GM21423 (cell line): Measurements from ENCODE around the gene RBM20.

Experiments used
- ATAC-seq: cut with Tn5 transposase; IDR thresholded peaks from one replicate; pipeline ENCODE4 v1.9.1; 2021; ENCODE audit warnings: mild to moderate bottlenecking, moderate library complexity; ENCODE audit not compliant: unreplicated experiment

The RBM20 gene

GRCh38 chr10:110671788-110672579, 27.8 kb downstream of the RBM20 start:
- ATAC-seq: peak; percentile 99

- peak; percentile 13 for ATAC-seq
Observed at GRCh38 chr10:110672580-110672919, 28.4 kb downstream of the RBM20 start.

- ATAC-seq: no peak
Observed at GRCh38 chr10:110676016-110676415, 31.9 kb downstream of the RBM20 start.

- ATAC-seq: no peak
Observed at GRCh38 chr10:110679486-110680272, 35.5 kb downstream of the RBM20 start.

DNA sequence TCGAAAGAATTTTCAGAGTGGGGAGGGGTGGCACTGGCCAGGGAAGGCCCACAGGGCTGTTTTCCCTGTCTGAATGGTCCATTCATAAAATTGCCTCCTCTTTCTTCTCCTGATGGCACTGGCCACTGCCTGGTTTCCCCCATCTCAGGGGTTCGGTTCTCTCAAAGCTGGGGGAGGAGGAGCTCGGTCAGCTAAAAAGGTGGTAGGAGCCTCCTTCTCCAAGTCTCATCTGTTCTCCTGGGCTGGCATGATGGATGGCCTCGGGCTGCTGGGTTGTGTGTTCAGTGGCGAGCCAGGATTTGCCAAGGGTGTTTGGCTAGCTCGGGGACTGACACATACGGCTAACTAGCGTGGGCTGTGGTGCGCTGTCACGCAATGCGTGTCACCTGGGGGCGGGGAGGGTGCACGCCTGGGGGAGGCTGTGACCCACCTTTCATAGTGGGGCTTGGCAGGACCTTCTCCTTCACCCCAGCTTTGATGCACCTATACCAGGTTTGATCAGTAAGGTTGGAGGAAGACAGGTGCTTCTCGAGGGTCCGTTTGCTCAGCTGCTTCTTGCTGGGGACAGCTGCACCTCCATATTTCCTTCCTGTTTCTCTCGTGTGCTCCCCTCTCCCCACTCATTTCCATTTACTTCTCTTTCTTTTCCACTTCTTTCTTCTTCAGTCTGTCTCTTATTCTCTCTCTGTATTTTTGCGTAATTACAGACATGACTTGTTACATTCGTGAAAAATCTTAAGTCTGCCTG, 36.3 kb downstream of the RBM20 start:
- ATAC-seq: no peak

- no peak for ATAC-seq
Observed at GRCh38 chr10:110681023-110681681, 37.0 kb downstream of the RBM20 start.

- no peak for ATAC-seq
Observed at GRCh38 chr10:110682348-110682747, 38.2 kb downstream of the RBM20 start.

- no peak for ATAC-seq
Observed at GRCh38 chr10:110684800-110685446, 40.8 kb downstream of the RBM20 start.

- ATAC-seq: no peak
Observed at GRCh38 chr10:110686047-110686446, 41.9 kb downstream of the RBM20 start.

DNA sequence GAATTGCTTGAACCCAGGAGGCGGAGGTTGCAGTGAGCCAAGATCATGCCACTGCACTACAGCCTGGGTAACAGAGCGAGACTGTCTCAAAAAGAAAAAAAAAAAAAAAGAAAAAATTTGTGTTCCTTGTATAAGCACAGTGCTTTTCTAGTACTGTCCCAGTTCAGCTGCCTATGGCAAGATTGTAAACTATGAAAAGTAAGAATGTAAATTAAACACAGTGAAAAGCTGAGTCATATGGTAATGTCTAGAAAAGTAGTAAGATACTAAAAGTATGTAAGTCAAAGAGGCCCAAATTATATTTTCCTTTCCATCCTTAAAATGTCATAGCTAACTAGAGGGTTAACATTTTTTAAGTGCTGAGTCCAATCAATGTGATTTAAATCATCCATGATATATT, 42.8 kb downstream of the RBM20 start:
- no peak for ATAC-seq

DNA sequence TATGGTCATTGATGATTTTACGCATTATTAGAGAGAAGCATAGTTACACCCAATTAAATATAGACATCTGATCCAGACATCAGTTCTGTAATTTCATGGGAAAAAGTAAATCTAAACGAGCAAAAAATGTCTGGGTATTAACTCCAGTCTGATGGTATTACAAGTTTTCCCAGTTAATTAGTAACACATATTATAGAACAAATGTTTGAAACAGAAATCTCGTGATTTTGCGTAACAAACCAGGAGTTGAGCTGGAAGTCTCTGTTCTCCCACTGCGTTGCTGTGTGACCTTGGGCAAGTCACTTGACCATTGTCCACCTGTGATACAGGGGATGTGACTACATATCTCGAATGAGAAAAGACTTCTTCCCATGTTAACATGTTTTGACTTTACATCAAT, 43.3 kb downstream of the RBM20 start:
- no peak for ATAC-seq

- no peak for ATAC-seq
Observed at GRCh38 chr10:110691139-110691538, 47.0 kb downstream of the RBM20 start.

DNA sequence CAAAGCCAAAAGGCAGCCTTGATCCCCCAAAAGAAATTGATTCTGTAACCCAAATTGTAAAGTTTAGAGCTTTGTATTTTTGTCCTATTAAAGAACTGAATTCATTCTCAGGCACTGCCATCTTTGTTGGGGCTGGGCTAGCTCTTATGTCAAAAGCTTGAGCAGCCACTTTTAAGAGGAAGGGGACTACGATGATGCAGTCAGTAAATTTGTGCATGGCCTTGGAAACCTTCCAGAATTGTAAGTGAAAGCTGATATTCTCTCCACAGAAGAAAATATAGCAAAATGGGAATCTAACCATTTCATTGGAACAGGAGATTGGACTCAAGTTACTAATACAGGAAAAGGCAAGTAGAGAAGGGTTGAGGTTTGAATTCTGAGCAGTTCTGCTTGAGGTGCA, 50.1 kb downstream of the RBM20 start:
- ATAC-seq: no peak

DNA sequence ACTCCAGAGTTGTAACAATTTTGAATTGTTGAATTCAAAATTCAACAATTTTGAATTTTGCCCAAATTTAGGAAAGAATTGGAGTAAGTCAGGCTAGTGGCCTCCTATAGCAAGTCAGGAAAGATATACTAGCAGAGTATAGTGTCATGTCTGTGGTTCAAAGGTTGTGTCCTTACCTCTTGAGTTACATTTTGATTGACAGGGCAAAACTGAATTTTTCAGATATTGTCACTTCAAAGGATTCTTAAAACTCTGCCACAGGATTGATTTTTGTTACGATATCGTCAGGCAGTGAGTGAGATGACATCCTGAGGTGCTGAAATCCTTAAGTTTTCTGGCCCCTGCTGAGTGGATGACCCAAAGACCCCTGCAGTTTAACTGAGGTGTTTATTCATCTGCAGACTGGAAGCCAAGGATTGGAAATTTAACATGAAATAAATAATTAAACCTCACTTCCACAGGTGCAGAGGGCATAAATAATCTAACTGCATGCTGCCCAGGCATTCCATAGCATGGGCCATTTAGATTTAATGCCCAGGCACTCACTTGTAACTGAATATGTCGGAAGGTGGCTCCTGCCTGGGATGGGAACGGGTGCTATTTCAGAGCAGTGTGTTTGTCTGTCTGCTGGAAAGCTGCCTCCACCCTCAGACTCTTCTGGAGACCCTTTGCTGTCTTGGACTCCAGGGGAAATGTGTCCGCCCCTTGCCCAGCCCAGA, 50.8 kb downstream of the RBM20 start:
- ATAC-seq: no peak

DNA sequence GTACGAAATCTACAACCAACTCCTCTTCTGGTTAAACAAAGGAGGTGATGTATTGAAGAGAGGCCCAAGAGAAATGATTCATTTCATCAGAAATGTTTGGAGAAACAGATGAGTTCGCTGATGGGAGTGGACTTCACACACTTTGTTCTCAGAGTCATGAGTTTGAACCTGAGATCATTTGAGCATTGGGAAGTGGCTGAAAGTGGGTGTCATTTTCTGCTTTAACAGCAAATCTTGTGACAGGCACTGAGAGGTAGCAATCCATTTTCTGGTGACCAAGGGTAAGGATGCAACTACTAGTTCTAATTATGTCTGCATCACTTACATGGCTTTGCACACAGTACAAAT, 51.4 kb downstream of the RBM20 start:
- ATAC-seq: no peak

GRCh38 chr10:110696436-110696835, 52.3 kb downstream of the RBM20 start:
- ATAC-seq: no peak

DNA sequence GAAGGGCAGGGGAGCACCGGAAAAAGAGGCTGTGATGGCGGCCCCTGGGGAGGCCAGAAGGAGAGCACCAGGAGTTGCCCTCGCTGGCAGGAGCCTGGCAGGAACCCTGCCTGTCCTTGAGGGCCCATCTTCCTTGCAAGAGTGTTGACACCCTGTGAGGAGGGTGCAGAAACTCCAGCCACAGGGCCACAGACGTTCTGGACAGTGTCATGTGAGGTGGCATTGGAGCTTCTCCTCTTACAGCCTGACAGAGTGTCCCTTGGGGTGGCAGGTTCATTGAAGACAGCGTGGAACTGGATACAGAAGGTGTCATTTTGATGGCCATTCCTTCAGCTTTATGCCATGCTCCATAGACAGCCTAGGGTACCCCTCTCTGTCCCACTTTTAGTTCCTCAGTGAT, 54.2 kb downstream of the RBM20 start:
- ATAC-seq: no peak

GRCh38 chr10:110698782-110699201, 54.7 kb downstream of the RBM20 start:
- no peak for ATAC-seq

GRCh38 chr10:110699859-110700468, 55.8 kb downstream of the RBM20 start:
- ATAC-seq: no peak
